Measurements from ENCODE around the gene DCUN1D3.

DNA sequence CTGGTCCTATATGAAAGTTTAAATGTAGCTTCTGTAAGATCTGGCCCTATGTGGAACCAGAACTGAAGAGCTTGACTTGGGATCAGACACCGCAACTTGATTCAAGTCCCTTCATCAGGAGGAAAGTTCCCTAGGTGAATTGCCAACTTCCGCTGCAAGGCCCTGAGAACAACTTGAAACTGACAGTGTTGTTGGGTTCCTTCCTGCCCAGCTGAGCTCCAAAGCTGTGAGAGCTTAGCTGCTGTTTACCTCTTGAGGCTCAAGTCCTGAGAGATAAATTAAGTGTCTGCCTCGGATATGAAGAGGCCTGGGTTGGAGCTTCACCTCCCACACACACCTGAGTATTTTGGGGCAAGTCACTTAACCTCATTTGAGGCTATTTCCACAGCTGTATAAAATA lies 49.2 kb downstream of the DCUN1D3 start:
- TF ChIP-seq POLR2A (IDR thresholded peaks at IDR 0.05) (no peak), EP300 (IDR thresholded peaks at IDR 0.05) (no peak), POLR2AphosphoS5 (IDR thresholded peaks at IDR 0.05) (no peak)
- TF ChIP-seq, protein P1, sequence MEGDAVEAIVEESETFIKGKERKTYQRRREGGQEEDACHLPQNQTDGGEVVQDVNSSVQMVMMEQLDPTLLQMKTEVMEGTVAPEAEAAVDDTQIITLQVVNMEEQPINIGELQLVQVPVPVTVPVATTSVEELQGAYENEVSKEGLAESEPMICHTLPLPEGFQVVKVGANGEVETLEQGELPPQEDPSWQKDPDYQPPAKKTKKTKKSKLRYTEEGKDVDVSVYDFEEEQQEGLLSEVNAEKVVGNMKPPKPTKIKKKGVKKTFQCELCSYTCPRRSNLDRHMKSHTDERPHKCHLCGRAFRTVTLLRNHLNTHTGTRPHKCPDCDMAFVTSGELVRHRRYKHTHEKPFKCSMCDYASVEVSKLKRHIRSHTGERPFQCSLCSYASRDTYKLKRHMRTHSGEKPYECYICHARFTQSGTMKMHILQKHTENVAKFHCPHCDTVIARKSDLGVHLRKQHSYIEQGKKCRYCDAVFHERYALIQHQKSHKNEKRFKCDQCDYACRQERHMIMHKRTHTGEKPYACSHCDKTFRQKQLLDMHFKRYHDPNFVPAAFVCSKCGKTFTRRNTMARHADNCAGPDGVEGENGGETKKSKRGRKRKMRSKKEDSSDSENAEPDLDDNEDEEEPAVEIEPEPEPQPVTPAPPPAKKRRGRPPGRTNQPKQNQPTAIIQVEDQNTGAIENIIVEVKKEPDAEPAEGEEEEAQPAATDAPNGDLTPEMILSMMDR (IDR thresholded peaks at IDR 0.05) = no peak
